H1 (cell line): ENCODE results near the gene SKAP1. TPM values are rescaled to one million over a fixed set of nuclear protein-coding genes. Genes with fewer than 3 reads are reported as not detected.

ENCODE experiments used
- CTCF ChIA-PET: fragments of 300-600 bp; sonication (Branson Sonifier 250); formaldehyde crosslinking; loops from one replicate; lab custom pipeline; 2021; ENCODE audit not compliant: partially characterized antibody; lab: Charles Lee
- POLR2A ChIA-PET: fragments of 300-600 bp; sonication (Branson Sonifier 250); formaldehyde crosslinking; loops from one replicate; lab custom pipeline; 2021; ENCODE audit warnings: inconsistent platforms; ENCODE audit not compliant: partially characterized antibody; lab: Charles Lee
- DNase-seq, 2 experiments: peaks; one replicate each; pipeline versions ENCODE4 v3.0.0 to v3.0.0-alpha.2; 2010 to 2022; ENCODE audit warnings: low spot score in 2 of 2, low read depth in 1 of 2, mixed read lengths in 1 of 2
- FAIRE-seq: peaks from 2 replicates; lab custom pipeline; 2011; peaks lifted over from hg19 to GRCh38; lab: Jason Lieb, UNC
- H2AFZ ChIP-seq: 2 replicates; pipeline ENCODE4 v1.8.1; 2012; ENCODE audit warnings: low read length, inconsistent platforms
- H2AK5ac ChIP-seq: 2 replicates; pipeline ENCODE4 v1.6.1; 2013; ENCODE audit warnings: low read depth, low read length
- H2BK120ac ChIP-seq: replicated peaks from 2 replicates; pipeline ENCODE3; 2013; ENCODE audit warnings: low read depth, low read length, inconsistent platforms
- H2BK12ac ChIP-seq: 2 replicates; pipeline ENCODE4 v1.6.1; 2013; ENCODE audit warnings: low read depth, low read length
- H2BK15ac ChIP-seq: 2 replicates; pipeline ENCODE4 v1.6.1; 2013; ENCODE audit warnings: low read length
- H2BK20ac ChIP-seq: 2 replicates; pipeline ENCODE4 v1.6.1; 2013; ENCODE audit warnings: low read length
- H2BK5ac ChIP-seq: 2 replicates; pipeline ENCODE4 v1.6.1; 2013; ENCODE audit warnings: low read depth, low read length
- H3K14ac ChIP-seq: 2 replicates; pipeline ENCODE4 v1.6.1; 2013; ENCODE audit warnings: inconsistent platforms; ENCODE audit not compliant: insufficient read length
- H3K18ac ChIP-seq: 2 replicates; pipeline ENCODE4 v1.6.1; 2013; ENCODE audit warnings: low read length; ENCODE audit errors: extremely low read depth
- H3K23ac ChIP-seq: 2 replicates; pipeline ENCODE4 v1.6.1; 2013; ENCODE audit warnings: inconsistent platforms; ENCODE audit not compliant: insufficient read length
- H3K23me2 ChIP-seq: 2 replicates; pipeline ENCODE4 v1.6.1; 2013; ENCODE audit warnings: low read depth, low read length
- H3K27ac ChIP-seq: 2 replicates; pipeline ENCODE4 v1.6.1; 2011; ENCODE audit warnings: low read depth, low read length, inconsistent platforms
- H3K27me3 ChIP-seq, 4 experiments: replicated peaks in 1 of 4; 1 replicate in 1 of 4; 2 replicates in 3 of 4; pipeline versions ENCODE4 v1.6.1 to v1.8.1; 2011 to 2013; ENCODE audit warnings: low read length in 3 of 4, mild to moderate bottlenecking in 3 of 4, inconsistent platforms in 2 of 4, mixed read lengths in 2 of 4, moderate library complexity in 1 of 4; ENCODE audit not compliant: control insufficient read depth in 3 of 4, insufficient read depth in 3 of 4; ENCODE audit errors: extremely low read depth in 1 of 4
- H3K36me3 ChIP-seq, 4 experiments: 2 replicates each; pipeline versions ENCODE4 v1.6.1 to v1.8.1; 2011 to 2013; ENCODE audit warnings: mild to moderate bottlenecking in 4 of 4, low read length in 3 of 4, moderate library complexity in 2 of 4, control low read depth in 1 of 4, inconsistent platforms in 1 of 4; ENCODE audit not compliant: insufficient read depth in 4 of 4, control insufficient read depth in 2 of 4
- H3K4ac ChIP-seq: replicated peaks from 2 replicates; pipeline ENCODE3; 2013; ENCODE audit warnings: low read length, low read depth, mixed read lengths, inconsistent platforms; ENCODE audit not compliant: insufficient read length
- H3K4me1 ChIP-seq, 4 experiments: replicated peaks in 1 of 4; 1 replicate in 1 of 4; 2 replicates in 3 of 4; pipeline versions ENCODE4 v1.6.1 to v1.8.1; 2011 to 2013; ENCODE audit warnings: low read length in 3 of 4, inconsistent platforms in 2 of 4, mixed read lengths in 1 of 4; ENCODE audit not compliant: insufficient read depth in 4 of 4, control insufficient read depth in 3 of 4
- H3K4me2 ChIP-seq, 2 experiments: 2 replicates each; pipeline versions ENCODE4 v1.6.1 to v1.8.1; 2011 to 2013; ENCODE audit warnings: low read depth in 2 of 2, low read length in 2 of 2, control low read depth in 1 of 2, inconsistent platforms in 1 of 2, mild to moderate bottlenecking in 1 of 2; ENCODE audit not compliant: insufficient read depth in 1 of 2
- H3K4me3 ChIP-seq, 4 experiments: fragments of 200-600, 300-600 bp in 1 of 4; sonication (generic), shearing (Covaris generic), sonication (Bioruptor Twin) in 1 of 4; 2 replicates each; pipeline versions ENCODE4 v1.5.1 to v1.8.1; 2011 to 2016; ENCODE audit warnings: low read length in 4 of 4, low read depth in 3 of 4, control low read depth in 2 of 4, inconsistent platforms in 2 of 4, mild to moderate bottlenecking in 2 of 4, mixed read lengths in 1 of 4, moderate library complexity in 1 of 4; ENCODE audit not compliant: insufficient read depth in 2 of 4; ENCODE audit errors: extremely low read depth in 1 of 4
- H3K56ac ChIP-seq: replicated peaks from 2 replicates; pipeline ENCODE3; 2013; ENCODE audit warnings: low read depth, mild to moderate bottlenecking, mixed read lengths, low read length, inconsistent platforms; ENCODE audit not compliant: insufficient read length
- H3K79me1 ChIP-seq: 2 replicates; pipeline ENCODE4 v1.6.1; 2013; ENCODE audit warnings: low read depth, low read length, control low read depth
- H3K79me2 ChIP-seq, 2 experiments: 2 replicates each; pipeline versions ENCODE4 v1.6.1 to v1.8.1; 2012 to 2013; ENCODE audit warnings: low read length in 2 of 2, mild to moderate bottlenecking in 2 of 2, inconsistent platforms in 1 of 2; ENCODE audit not compliant: insufficient read depth in 2 of 2, control insufficient read depth in 1 of 2
- H3K9ac ChIP-seq, 4 experiments: replicated peaks in 1 of 4; 1 replicate in 1 of 4; 2 replicates in 3 of 4; pipeline versions ENCODE4 v1.6.1 to v1.8.1; 2011 to 2013; ENCODE audit warnings: low read depth in 3 of 4, low read length in 3 of 4, control low read depth in 2 of 4, mild to moderate bottlenecking in 2 of 4, moderate library complexity in 2 of 4, inconsistent platforms in 1 of 4; ENCODE audit errors: extremely low read depth in 1 of 4
- H3K9me3 ChIP-seq, 2 experiments: 2 replicates each; pipeline versions ENCODE4 v1.6.1 to v1.8.1; 2012 to 2013; ENCODE audit warnings: mild to moderate bottlenecking in 2 of 2, moderate library complexity in 2 of 2, control low read depth in 1 of 2, inconsistent platforms in 1 of 2, low read depth in 1 of 2, low read length in 1 of 2, mixed read lengths in 1 of 2; ENCODE audit not compliant: insufficient read depth in 2 of 2
- H4K20me1 ChIP-seq, 2 experiments: replicated peaks in 1 of 2; 2 replicates each; pipeline versions ENCODE3 to v1.8.1; 2011 to 2013; ENCODE audit warnings: inconsistent platforms in 2 of 2, low read length in 2 of 2, mild to moderate bottlenecking in 1 of 2; ENCODE audit not compliant: insufficient read depth in 2 of 2, control insufficient read depth in 1 of 2
- H4K5ac ChIP-seq: 2 replicates; pipeline ENCODE4 v1.6.1; 2013; ENCODE audit warnings: low read length, low read depth, mixed read lengths, inconsistent platforms; ENCODE audit not compliant: insufficient read length
- H4K8ac ChIP-seq: 2 replicates; pipeline ENCODE4 v1.8.0; 2013; ENCODE audit warnings: mild to moderate bottlenecking, moderate library complexity, low read length, inconsistent platforms; ENCODE audit not compliant: insufficient read depth; ENCODE audit errors: extremely low read depth
- H4K91ac ChIP-seq: replicated peaks from 2 replicates; pipeline ENCODE3; 2013; ENCODE audit warnings: low read length, mixed read lengths, inconsistent platforms; ENCODE audit not compliant: insufficient read length
- POLR2AphosphoS5 ChIP-seq: IDR thresholded peaks from 2 replicates; pipeline ENCODE4 v1.6.1; 2011; ENCODE audit warnings: low read depth, low read length
- RAD21 ChIP-seq, 2 experiments: IDR thresholded peaks in 1 of 2; conservative IDR thresholded peaks in 1 of 2; 2 replicates each; pipeline ENCODE4 v1.6.1; 2011; ENCODE audit warnings: low read depth in 2 of 2, low read length in 2 of 2, improper control_type of control experiment in 1 of 2, inconsistent platforms in 1 of 2, mild to moderate bottlenecking in 1 of 2, moderate library complexity in 1 of 2
- RBBP5 ChIP-seq: IDR thresholded peaks from 2 replicates; pipeline ENCODE4 v1.7.1; 2012; ENCODE audit warnings: low read depth, mild to moderate bottlenecking, inconsistent platforms, low read length, moderate library complexity, borderline replicate concordance
- SP2 ChIP-seq: IDR thresholded peaks from 2 replicates; pipeline ENCODE4 v1.6.1; 2012; ENCODE audit warnings: mild to moderate bottlenecking, low read length, inconsistent platforms
- SRF ChIP-seq: IDR thresholded peaks from 2 replicates; pipeline ENCODE4 v1.6.1; 2011; ENCODE audit warnings: mild to moderate bottlenecking, low read depth, low read length, moderate library complexity
- WGBS, 2 experiments: shearing (Covaris generic) in 1 of 2; methylation state at CpG; one replicate each; pipeline versions ENCODE4 v1.1.6 to v1.1.7; 2013 to 2015; ENCODE audit warnings: low lambda C conversion rate in 2 of 2, mixed read lengths in 2 of 2, inconsistent platforms in 1 of 2, low coverage in 1 of 2, missing lambda C conversion rate in 1 of 2; ENCODE audit not compliant: insufficient replicate concordance in 2 of 2, insufficient coverage in 1 of 2, insufficient read length in 1 of 2; ENCODE audit errors: extremely low coverage in 1 of 2, missing lambda C conversion rate in 1 of 2; 5-methylcytosine and 5-hydroxymethylcytosine counted together
- polyA plus RNA-seq, 7 experiments: library from polyadenylated mRNA; depleted of rRNA in 3 of 7; stranded (reverse) in 5 of 7; unstranded in 2 of 7; fragments of >200 nt in 5 of 7; fragments of 200-250 nt in 2 of 7; gene quantifications; 1 replicate in 5 of 7; 2 replicates in 1 of 7; 4 replicates in 1 of 7; pipeline versions ENCODE4 v1.2.1 to v1.2.3, GENCODE V29; 2011 to 2013; ENCODE audit warnings: missing spikeins in 2 of 7, mixed read lengths in 2 of 7
- total RNA-seq: library from RNA; stranded (reverse); fragmentation: NEBNext Ultra II Directional; extraction: Animal tissue kit (Norgen Biotek cat#: 25700); gene quantifications from 2 replicates; pipeline ENCODE4 v1.2.1, GENCODE V29; 2021
- TF ChIP-seq, protein P1 (sequence below): IDR thresholded peaks from 2 replicates; pipeline ENCODE4 v1.6.1; 2012; ENCODE audit warnings: low read length, inconsistent platforms

Gene SKAP1
- total and polyA plus RNA-seq, 2 of the 8 experiments (the other 6 are each of a cell fraction or from before 2014, with no cell fraction given): not detected

DNA sequence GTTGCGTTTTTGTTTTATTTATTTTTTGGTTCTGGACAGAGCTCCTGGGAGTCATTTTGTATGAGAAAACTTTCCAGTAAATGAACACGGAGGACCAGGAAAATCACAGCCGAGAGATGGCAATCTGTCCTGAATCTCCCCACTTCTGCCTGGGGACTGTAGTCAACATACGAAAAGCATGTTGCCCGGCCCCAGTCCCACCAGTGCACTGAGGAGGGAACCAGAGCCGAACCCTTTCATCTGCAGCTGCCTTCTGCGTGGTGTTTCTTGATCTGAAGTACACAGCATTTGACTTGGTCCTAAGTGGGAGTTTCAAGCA, 303.5 kb downstream of the SKAP1 start:
- H3K4me1 ChIP-seq: no peaks in the 10 kb centered on the region
- no peak overlapping the region for H3K18ac ChIP-seq
- H2BK12ac ChIP-seq: no peak overlapping the region
- no peak overlapping the region for H2BK20ac ChIP-seq
- no peak overlapping the region for H2BK5ac ChIP-seq
- H3K4ac ChIP-seq: no peak overlapping the region
- no peaks in the 10 kb centered on the region for H3K27me3 ChIP-seq
- no peaks in the 10 kb centered on the region for H3K9me3 ChIP-seq
- no peak overlapping the region for H3K56ac ChIP-seq
- CTCF ChIA-PET: interaction anchor here (0.5 to 6.5 kb wide), 7 partner anchors 12 to 100 kb away, joined by 3 to 53 read pairs (median 6); partner anchors contain the start of gene SNX11
- H3K14ac ChIP-seq: no peak overlapping the region
- no peak overlapping the region for H3K27ac ChIP-seq
- peaks cover under 1 to 9% (median 8%) of the 10 kb centered on the region in 4 experiments; a peak in 5 of 8 replicates for H3K36me3 ChIP-seq
- TF ChIP-seq, protein P1, sequence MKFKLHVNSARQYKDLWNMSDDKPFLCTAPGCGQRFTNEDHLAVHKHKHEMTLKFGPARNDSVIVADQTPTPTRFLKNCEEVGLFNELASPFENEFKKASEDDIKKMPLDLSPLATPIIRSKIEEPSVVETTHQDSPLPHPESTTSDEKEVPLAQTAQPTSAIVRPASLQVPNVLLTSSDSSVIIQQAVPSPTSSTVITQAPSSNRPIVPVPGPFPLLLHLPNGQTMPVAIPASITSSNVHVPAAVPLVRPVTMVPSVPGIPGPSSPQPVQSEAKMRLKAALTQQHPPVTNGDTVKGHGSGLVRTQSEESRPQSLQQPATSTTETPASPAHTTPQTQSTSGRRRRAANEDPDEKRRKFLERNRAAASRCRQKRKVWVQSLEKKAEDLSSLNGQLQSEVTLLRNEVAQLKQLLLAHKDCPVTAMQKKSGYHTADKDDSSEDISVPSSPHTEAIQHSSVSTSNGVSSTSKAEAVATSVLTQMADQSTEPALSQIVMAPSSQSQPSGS: no peak
- TF ChIP-seq RBBP5 (no peak), SRF (no peak), SP2 (no peak), POLR2AphosphoS5 (no peak), RAD21 (IDR thresholded peaks at IDR 0.05 in 1 of 2, conservative IDR thresholded peaks at IDR 0.05 in 1 of 2; ENCODE audit: low read depth in 2 of 2, low read length in 2 of 2) (no peak)
- TF ChIP-seq, all 59 proteins: peak for 0
- FAIRE-seq: no peak
- no peak overlapping the region for H3K4me3 ChIP-seq
- POLR2A ChIA-PET: interaction anchor here (1.0 to 2.2 kb wide), 3 partner anchors 18 to 72 kb away, joined by 3 to 9 read pairs (median 3); partner anchors contain the start of gene CBX1
- H2BK120ac ChIP-seq: no peak overlapping the region
- no peak overlapping the region for H2BK15ac ChIP-seq
- no peak overlapping the region for H2AK5ac ChIP-seq
- no peak for DNase-seq
- no peak overlapping the region for H3K23ac ChIP-seq
- H4K91ac ChIP-seq: no peak overlapping the region
- no peak overlapping the region for H4K5ac ChIP-seq
- no peaks in the 10 kb centered on the region for H4K20me1 ChIP-seq
- no peak overlapping the region for H3K4me2 ChIP-seq
- no peaks in the 10 kb centered on the region for H3K79me1 ChIP-seq
- H2AFZ ChIP-seq: no peak overlapping the region
- H3K23me2 ChIP-seq: no peaks in the 10 kb centered on the region
- no peaks in the 10 kb centered on the region for H3K79me2 ChIP-seq
- 91% methylated on average over 7 of the region's 7 CpGs; no CpG with 5 or more reads in 1 of the 2 experiments for WGBS, 2 experiments
- no peak overlapping the region for H4K8ac ChIP-seq
- H3K9ac ChIP-seq: no peak overlapping the region
